ENCODE results near the gene NEURL3. TPM values are rescaled to one million over a fixed set of nuclear protein-coding genes. Genes with fewer than 3 reads are reported as not detected.

Gene NEURL3
- total RNA-seq, 1 donor from 2014 or later, result not detected

- Mint-ChIP-seq H3K4me1 (peaks cover 10% of the 10 kb centered on the region), H3K36me3 (no peaks in the 10 kb centered on the region), H3K27ac (no peak overlapping the region), H3K27me3 (ENCODE audit: insufficient read depth, low read depth) (peaks cover 11% of the 10 kb centered on the region), H3K4me3 (no peak overlapping the region), H3K9me3 (peaks cover 7% of the 10 kb centered on the region)
- no peak for DNase-seq (ENCODE audit: low spot score)
- no peak overlapping the region for H3K4me3 ChIP-seq
- H3K36me3 ChIP-seq, result no peaks in the 10 kb centered on the region
- TF ChIP-seq EZH2 (IDR thresholded peaks at IDR 0.05) (no peak), CTCF (IDR thresholded peaks at IDR 0.05) (no peak), EZH2phosphoT487 (IDR thresholded peaks at IDR 0.05) (no peak)
- H3K27ac ChIP-seq, result no peak overlapping the region
- peaks cover 4% of the 10 kb centered on the region for H3K4me1 ChIP-seq
- H3K9me3 ChIP-seq (ENCODE audit: low read depth), result no peaks in the 10 kb centered on the region
- no peaks in the 10 kb centered on the region for H4K20me1 ChIP-seq (ENCODE audit: low read depth)
- H3K4me2 ChIP-seq, result no peak overlapping the region
- H3F3A ChIP-seq (ENCODE audit: low read depth), result no peaks in the 10 kb centered on the region
- H3K9ac ChIP-seq, result no peak overlapping the region
- no peak overlapping the region for H2AFZ ChIP-seq (replicated peaks)
- H3K79me2 ChIP-seq (ENCODE audit: low read depth), result no peaks in the 10 kb centered on the region
- H3K27me3 ChIP-seq, result no peaks in the 10 kb centered on the region
Measured at GRCh38 chr2:96484091-96484490, 21.1 kb downstream of the NEURL3 start.

- Histone ChIP-seq H3K9ac (no peak overlapping the region), H3K4me1 (no peaks in the 10 kb centered on the region), H3K9me3 (ENCODE audit: low read depth) (no peaks in the 10 kb centered on the region), H2AFZ (replicated peaks) (no peak overlapping the region), H3K36me3 (no peaks in the 10 kb centered on the region), H3K4me3 (no peak overlapping the region), H4K20me1 (ENCODE audit: low read depth) (no peaks in the 10 kb centered on the region), H3F3A (ENCODE audit: low read depth) (no peaks in the 10 kb centered on the region), H3K79me2 (ENCODE audit: low read depth) (no peaks in the 10 kb centered on the region), H3K4me2 (no peak overlapping the region), H3K27ac (no peak overlapping the region), H3K27me3 (peaks cover 16% of the 10 kb centered on the region)
- DNase-seq (ENCODE audit: low spot score), result no peak
- peaks cover 2% of the 10 kb centered on the region for H3K9me3 Mint-ChIP-seq
- peaks cover 4% of the 10 kb centered on the region for H3K27me3 Mint-ChIP-seq (ENCODE audit: insufficient read depth, low read depth)
- no peaks in the 10 kb centered on the region for H3K4me1 Mint-ChIP-seq
- no peak overlapping the region for H3K4me3 Mint-ChIP-seq
- TF ChIP-seq CTCF (IDR thresholded peaks at IDR 0.05) (no peak), EZH2phosphoT487 (IDR thresholded peaks at IDR 0.05) (no peak), EZH2 (IDR thresholded peaks at IDR 0.05) (no peak)
- H3K27ac Mint-ChIP-seq, result no peak overlapping the region
- H3K36me3 Mint-ChIP-seq, result no peaks in the 10 kb centered on the region
Measured at GRCh38 chr2:96477458-96477857, 27.7 kb downstream of the NEURL3 start.

- H2AFZ ChIP-seq (replicated peaks), result no peak overlapping the region
- no peak overlapping the region for H3K27ac ChIP-seq
- H3K4me3 ChIP-seq, result no peak overlapping the region
- no peak for DNase-seq (ENCODE audit: low spot score)
- H3K9ac ChIP-seq, result no peak overlapping the region
- Mint-ChIP-seq H3K4me1 (no peaks in the 10 kb centered on the region), H3K36me3 (no peaks in the 10 kb centered on the region), H3K27me3 (ENCODE audit: insufficient read depth, low read depth) (peaks cover 4% of the 10 kb centered on the region), H3K9me3 (peaks cover 2% of the 10 kb centered on the region), H3K4me3 (no peak overlapping the region), H3K27ac (no peak overlapping the region)
- no peaks in the 10 kb centered on the region for H3K9me3 ChIP-seq (ENCODE audit: low read depth)
- no peaks in the 10 kb centered on the region for H3K79me2 ChIP-seq (ENCODE audit: low read depth)
- H3K27me3 ChIP-seq, result peaks cover 13% of the 10 kb centered on the region
- H3K4me2 ChIP-seq, result no peak overlapping the region
- no peaks in the 10 kb centered on the region for H4K20me1 ChIP-seq (ENCODE audit: low read depth)
- no peaks in the 10 kb centered on the region for H3K36me3 ChIP-seq
- H3K4me1 ChIP-seq, result no peaks in the 10 kb centered on the region
- TF ChIP-seq EZH2phosphoT487 (IDR thresholded peaks at IDR 0.05) (no peak), CTCF (IDR thresholded peaks at IDR 0.05) (no peak), EZH2 (IDR thresholded peaks at IDR 0.05) (no peak)
- H3F3A ChIP-seq (ENCODE audit: low read depth), result no peaks in the 10 kb centered on the region
Measured at GRCh38 chr2:96471772-96472171, 33.4 kb downstream of the NEURL3 start.
